Measurements from ENCODE around the gene THOC7. TPM values are rescaled to one million over a fixed set of nuclear protein-coding genes. Genes with fewer than 3 reads are reported as not detected.

Gene THOC7
- polyA plus RNA-seq, 1 donor, result 50.9 TPM

DNA sequence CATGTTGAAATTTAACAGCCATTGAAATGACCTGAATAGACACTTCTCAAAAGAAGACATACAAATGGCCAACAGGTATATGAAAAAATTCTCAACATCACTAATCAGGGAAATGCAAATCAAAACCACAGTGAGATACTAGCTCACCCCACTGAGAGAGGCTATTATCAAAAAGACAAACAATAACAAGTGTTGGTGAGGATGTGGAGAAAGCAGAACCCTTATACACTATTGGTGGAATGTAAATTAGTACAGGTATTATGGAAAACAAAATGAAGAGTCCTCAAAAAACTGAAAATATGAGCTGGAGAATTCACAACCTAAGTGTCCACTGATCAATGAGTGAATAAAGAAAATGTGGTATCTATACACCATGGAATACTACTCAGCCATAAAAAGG, 21.5 kb downstream of the THOC7 start:
- no peak for DNase-seq

DNA sequence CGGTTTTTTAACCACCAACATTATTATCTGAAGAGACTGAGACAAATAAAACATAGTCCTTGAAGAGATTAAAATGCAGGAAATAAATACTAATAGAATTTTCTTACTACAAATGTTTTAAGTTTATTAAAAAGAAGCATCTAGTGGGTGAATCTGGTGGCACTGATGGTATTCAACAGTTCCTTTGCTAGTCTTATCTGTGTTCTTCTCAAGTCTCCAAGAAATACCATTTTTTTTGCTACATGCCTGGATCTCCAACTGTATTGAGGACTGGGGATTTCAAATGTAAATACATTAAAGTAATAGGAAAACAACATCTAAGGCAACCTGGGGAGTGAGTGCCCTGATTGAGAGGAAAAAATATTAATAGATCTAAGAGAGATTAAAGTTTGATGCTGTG, 21.9 kb downstream of the THOC7 start:
- no peak for DNase-seq

DNA sequence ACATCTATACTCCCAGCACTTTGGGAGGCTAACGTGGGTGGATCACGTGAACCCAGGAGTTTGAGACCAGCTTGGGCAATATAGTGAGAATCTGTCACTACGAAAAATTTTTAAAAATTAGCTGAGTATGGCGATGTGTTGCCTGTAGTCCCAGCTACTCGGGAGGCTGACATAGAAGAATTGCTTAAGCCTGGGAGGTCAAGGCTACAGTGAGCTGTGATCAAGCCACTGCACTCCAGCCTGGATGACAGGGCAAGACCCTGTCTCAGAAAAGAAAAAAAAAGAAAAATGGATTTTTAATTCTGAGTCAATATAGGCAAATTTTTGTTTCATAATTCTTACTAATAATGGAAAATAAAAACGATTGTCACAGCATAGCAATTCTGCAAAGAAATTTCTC, 31.2 kb downstream of the THOC7 start:
- DNase-seq, result no peak

- no peak for DNase-seq
These were observed 33.1 kb downstream of the THOC7 start for GRCh38 chr3:63830526-63830925.

GRCh38 chr3:63824309-63824708, 39.3 kb downstream of the THOC7 start:
- DNase-seq, result no peak

- no peak for DNase-seq
These were observed 44.5 kb downstream of the THOC7 start, which contains the start of gene C3orf49 for GRCh38 chr3:63819151-63819398. TSS of gene C3orf49 (plus strand) at chr3:63819299. CDS start at chr3:63819472, 173 bp downstream.

DNA sequence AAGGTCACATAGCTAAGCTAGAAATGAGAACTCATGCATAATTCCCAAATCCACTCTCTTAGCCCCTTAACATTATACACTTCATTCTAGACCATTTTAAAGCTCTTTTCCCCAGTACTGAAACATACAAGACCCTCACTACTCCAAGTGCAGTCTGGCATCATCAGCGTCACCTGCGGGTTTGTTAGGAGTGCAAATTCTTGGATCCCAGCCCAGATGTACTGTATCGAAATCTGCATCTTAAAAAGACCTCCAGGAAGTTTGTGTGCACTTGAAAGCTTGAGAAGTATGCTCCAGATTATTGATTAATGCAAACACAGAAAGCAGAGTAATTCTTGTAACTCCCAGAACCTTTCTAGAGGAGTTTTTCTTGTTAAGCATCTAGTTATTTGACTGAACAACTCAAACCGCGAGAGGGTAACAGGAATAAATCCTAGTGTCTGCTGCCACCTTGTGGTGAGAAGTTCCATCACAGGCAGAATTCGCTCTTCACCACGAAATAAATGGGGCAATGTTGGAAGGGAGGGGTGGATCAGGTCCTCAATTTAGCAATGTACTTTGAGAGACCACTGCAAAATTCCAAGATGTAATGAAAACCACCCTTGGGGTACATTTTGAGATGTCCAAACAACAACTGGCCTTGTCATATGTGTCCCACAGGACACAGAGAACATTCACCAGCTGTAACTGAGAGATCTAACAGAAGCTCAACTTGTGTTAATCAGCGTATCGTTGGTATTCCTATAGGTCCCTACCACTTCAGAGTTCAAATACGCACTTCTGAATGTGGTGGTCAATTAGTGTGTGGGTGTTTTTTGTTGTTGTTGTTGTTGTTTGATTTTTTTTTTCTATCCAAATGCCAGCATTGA, 45.1 kb downstream of the THOC7 start:
- DNase-seq, result peak; percentile 63

GRCh38 chr3:63817225-63817624, 46.4 kb downstream of the THOC7 start:
- DNase-seq, result no peak

DNA sequence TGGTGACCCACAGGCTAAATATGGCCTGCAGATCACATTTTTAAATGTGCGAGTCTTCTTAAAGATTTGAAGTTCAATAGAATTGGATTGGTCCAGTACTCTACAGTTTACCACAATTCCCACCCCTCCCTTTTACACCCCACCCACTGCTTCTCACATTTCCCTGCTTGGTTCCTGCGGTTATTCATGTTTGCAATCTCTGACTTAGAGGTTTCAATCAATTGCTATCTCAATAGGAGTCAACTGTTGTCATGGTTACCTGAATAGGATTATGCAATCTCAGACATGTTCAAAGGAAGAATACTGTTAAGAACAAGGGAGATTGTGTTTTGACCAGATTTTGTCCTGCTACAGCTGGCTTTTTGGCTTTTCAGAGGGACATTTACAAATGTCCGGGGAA, 49.4 kb downstream of the THOC7 start:
- no peak for DNase-seq

GRCh38 chr3:63809607-63810006, 54.0 kb downstream of the THOC7 start:
- DNase-seq, result no peak

DNA sequence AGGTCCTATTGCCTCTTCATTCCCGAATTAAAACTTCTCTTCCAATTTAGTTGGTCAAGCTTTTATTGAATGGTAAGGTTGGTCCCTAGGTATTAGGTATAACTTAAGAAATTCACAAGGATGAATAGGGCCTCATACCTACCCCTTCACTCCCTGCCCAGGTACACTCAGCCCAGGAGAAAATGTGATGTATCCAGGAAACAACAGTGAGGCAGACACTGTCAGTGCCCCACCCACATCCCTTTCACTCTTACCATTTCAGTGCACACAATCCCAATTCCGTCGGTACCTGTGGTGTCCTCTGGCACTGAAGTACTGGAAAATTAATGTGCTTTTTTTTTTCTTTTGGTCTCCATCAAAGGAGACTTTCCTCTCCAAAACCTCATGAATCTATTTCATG, 55.0 kb downstream of the THOC7 start:
- DNase-seq, result no peak

DNA sequence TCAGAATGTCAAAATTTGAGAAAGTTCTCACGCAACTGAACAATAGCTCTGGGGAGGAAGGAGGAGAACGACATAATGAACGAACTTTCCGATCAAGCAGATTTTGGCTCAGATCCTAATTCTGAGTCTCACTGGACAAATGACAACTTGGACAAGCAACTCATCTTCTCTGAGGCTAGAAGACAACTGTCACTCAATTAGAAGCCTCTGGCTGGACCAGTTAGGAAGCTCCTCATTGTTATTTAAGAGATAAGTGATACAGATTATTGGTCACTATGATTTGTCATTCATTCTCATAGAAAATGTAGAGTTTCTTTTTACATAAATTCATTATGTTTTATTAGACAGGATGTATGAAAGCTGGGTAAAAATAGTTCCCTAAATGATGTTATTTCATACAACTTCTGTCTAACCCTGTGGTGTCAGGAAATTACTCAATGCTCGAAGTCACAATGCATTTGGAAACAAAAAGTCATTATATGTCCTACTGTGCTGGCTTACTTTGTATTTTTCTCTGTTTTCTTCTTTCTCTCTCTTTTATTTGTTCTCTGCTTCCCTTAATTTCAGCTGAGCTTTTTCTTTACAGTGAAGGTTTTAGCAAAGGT, 55.5 kb downstream of the THOC7 start:
- no peak for DNase-seq

GRCh38 chr3:63803911-63804310, 59.7 kb downstream of the THOC7 start:
- DNase-seq, result no peak

GRCh38 chr3:63800097-63800496, 63.5 kb downstream of the THOC7 start:
- DNase-seq, result no peak

- DNase-seq, result no peak
These were observed 64.7 kb downstream of the THOC7 start for GRCh38 chr3:63798949-63799348.

DNA sequence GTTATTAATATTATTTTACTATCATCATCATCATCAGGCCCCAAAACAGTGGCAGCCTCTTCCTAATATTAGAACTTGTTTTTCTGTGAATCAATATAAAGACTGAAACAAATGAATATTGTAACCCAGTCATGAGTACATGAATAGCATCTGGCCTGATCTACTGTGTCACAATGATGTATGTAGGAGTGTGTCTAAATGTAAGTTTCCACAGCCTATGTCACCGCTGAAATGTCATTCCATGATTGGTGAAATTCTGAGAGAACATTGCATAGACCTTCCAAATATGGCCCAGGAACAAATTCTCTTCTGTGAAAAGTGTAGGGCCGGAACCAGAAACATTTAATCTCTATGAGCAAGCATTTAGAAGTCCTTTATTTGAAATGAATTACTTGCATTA, 65.1 kb downstream of the THOC7 start:
- DNase-seq, result no peak

GRCh38 chr3:63795438-63795837, 68.2 kb downstream of the THOC7 start:
- DNase-seq, result no peak

DNA sequence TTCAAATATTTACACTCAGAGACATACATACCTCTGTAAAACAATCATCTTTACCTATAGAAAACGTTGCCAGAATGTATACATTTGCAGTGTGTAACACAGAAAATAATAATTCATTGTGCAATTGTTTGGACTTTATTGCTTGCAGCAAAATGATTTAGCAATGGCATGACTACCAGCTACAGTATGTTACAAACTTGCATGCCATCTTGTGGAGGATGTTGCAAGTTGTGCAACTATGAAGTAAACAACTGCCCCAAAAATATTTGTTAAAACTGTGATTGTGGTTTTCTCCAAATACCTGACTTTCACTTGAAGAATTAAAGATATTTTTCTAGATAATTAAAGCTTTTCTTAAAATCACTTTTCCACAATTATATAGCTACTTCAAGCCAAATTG, 71.6 kb downstream of the THOC7 start:
- DNase-seq, result peak; percentile 10

Other genes with a start within 250 kb of the THOC7 start
- not detected for gene SNTN, start 211.1 kb downstream of the THOC7 start, polyA plus RNA-seq (ENCODE audit: insufficient read length)
- gene C3orf49, start 44.5 kb downstream of the THOC7 start, polyA plus RNA-seq (ENCODE audit: insufficient read length), result 0.41 TPM
- gene ATXN7, start 62 bp upstream of the THOC7 start, polyA plus RNA-seq (ENCODE audit: insufficient read length), result 13.6 TPM
- 1.1 TPM for gene SCAANT1, start 48.6 kb upstream of the THOC7 start, polyA plus RNA-seq (ENCODE audit: insufficient read length)
- 71.1 TPM for gene PSMD6, start 159.7 kb upstream of the THOC7 start, polyA plus RNA-seq (ENCODE audit: insufficient read length)